Upper lobe of left lung (tissue), 4 donors: Measurements from ENCODE around the gene ARPC2.

Experiments
- EP300 ChIP-seq, 4 donors: sonication (generic); formaldehyde crosslinking; IDR thresholded peaks; one replicate each; pipeline ENCODE4 v1.5.1; 2017; ENCODE audit warnings: antibody characterized with exemption in 4 of 4, control low read depth in 2 of 4
- POLR2AphosphoS5 ChIP-seq, 2 donors: sonication (generic); formaldehyde crosslinking; IDR thresholded peaks; one replicate each; pipeline ENCODE4 v1.5.1; 2017; ENCODE audit warnings: antibody characterized with exemption in 2 of 2
- TF ChIP-seq, protein P1 (sequence below), 6 experiments: fragments of 450-650 bp in 4 of 6; fragments of 200-600 bp in 2 of 6; sonication (generic) in 2 of 6; IDR thresholded peaks; one replicate each; pipeline ENCODE4 v1.5.1; 2016 to 2019; ENCODE audit warnings: antibody characterized with exemption in 6 of 6

DNA sequence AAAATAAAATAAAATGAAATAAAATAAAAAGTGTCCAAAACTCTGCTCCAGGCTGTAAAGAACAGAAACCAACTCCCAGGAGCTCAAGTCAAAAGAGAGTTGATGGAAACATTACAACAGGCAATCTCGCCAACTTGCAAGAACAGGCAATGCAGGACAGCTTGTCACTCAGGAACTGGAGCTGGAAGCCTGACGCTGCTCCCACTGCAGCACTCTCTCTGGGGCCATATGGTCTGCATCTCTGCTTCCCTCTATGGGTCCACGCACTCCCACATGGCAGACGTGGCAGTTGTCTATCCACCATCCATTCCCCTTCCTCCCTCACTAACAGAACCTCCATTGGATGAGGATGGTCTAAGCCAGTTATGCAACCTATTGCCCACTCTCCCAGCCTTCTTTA lies 23.3 kb upstream of the ARPC2 start:
- no peak for TF ChIP-seq EP300 (IDR thresholded peaks at IDR 0.05)
- TF ChIP-seq, protein P1, sequence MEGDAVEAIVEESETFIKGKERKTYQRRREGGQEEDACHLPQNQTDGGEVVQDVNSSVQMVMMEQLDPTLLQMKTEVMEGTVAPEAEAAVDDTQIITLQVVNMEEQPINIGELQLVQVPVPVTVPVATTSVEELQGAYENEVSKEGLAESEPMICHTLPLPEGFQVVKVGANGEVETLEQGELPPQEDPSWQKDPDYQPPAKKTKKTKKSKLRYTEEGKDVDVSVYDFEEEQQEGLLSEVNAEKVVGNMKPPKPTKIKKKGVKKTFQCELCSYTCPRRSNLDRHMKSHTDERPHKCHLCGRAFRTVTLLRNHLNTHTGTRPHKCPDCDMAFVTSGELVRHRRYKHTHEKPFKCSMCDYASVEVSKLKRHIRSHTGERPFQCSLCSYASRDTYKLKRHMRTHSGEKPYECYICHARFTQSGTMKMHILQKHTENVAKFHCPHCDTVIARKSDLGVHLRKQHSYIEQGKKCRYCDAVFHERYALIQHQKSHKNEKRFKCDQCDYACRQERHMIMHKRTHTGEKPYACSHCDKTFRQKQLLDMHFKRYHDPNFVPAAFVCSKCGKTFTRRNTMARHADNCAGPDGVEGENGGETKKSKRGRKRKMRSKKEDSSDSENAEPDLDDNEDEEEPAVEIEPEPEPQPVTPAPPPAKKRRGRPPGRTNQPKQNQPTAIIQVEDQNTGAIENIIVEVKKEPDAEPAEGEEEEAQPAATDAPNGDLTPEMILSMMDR (IDR thresholded peaks at IDR 0.05) = no peak
- no peak for TF ChIP-seq POLR2AphosphoS5 (IDR thresholded peaks at IDR 0.05)
